GM12878 (cell line): ENCODE data around the gene RPS26. TPM values are rescaled to one million over a fixed set of nuclear protein-coding genes. Genes with fewer than 3 reads are reported as not detected.

Experiments used
- ATAC-seq: fragments of 200-7000 bp; cut with Tn5 transposase; 3 replicates; pipeline ENCODE4 v1.9.1; 2020; ENCODE audit warnings: mild to moderate bottlenecking, moderate library complexity
- BruUV-seq: library from RNA; stranded (reverse); fragments of 400-500 nt; replicated peaks from 2 replicates; lab custom pipeline; 2021; lab: Mats Ljungman, UMichigan
- CTCF ChIA-PET: fragments of 300-600 bp; sonication (Branson Sonifier 250); formaldehyde crosslinking; extraction: SDS; loops from one replicate; lab custom pipeline; 2021; ENCODE audit warnings: inconsistent platforms; lab: Yijun Ruan, JAX
- POLR2A ChIA-PET: fragments of 350-600 bp; formaldehyde crosslinking; extraction: SDS; loops from one replicate; lab custom pipeline; 2021; ENCODE audit warnings: inconsistent platforms; lab: Charles Lee
- RAD21 ChIA-PET: fragments of 300-600 bp; sonication (Branson Sonifier 250); formaldehyde crosslinking; loops from one replicate; lab custom pipeline; 2023; ENCODE audit warnings: antibody characterized with exemption; ENCODE audit not compliant: unreplicated experiment; lab: Charles Lee
- SMC1A ChIA-PET: fragments of 300-600 bp; sonication (Branson Sonifier 250); formaldehyde crosslinking; loops from one replicate; lab custom pipeline; 2023; ENCODE audit not compliant: unreplicated experiment, uncharacterized antibody; lab: Charles Lee
- DNase-seq: peaks from one replicate; pipeline ENCODE4 v3.0.0-alpha.2; 2011; ENCODE audit warnings: low read depth, low spot score
- FAIRE-seq: peaks from 3 replicates; lab custom pipeline; 2011; peaks lifted over from hg19 to GRCh38; lab: Jason Lieb, UNC
- H2AFZ ChIP-seq: 2 replicates; pipeline ENCODE4 v1.6.0; 2011; ENCODE audit warnings: low read depth, low read length, control low read depth; ENCODE audit not compliant: control insufficient read depth
- H3K27ac ChIP-seq: 2 replicates; pipeline ENCODE4 v1.5.1; 2011; ENCODE audit warnings: control low read depth; ENCODE audit not compliant: control insufficient read depth, insufficient read depth
- H3K27me3 ChIP-seq, 2 experiments: replicated peaks in 1 of 2; 2 replicates each; pipeline versions ENCODE4 v1.6.0 to v1.6.1; 2011; ENCODE audit warnings: low read length in 1 of 2; ENCODE audit not compliant: control insufficient read depth in 2 of 2, insufficient read depth in 2 of 2
- H3K36me3 ChIP-seq, 2 experiments: 2 replicates each; pipeline ENCODE4 v1.5.1; 2011; ENCODE audit warnings: low read length in 1 of 2; ENCODE audit not compliant: control insufficient read depth in 2 of 2, insufficient read depth in 2 of 2
- H3K4me1 ChIP-seq: 2 replicates; pipeline ENCODE4 v1.6.1; 2011; ENCODE audit warnings: mild to moderate bottlenecking, low read length, moderate library complexity, mixed read lengths; ENCODE audit not compliant: control insufficient read depth, insufficient read depth
- H3K4me2 ChIP-seq: 2 replicates; pipeline ENCODE4 v1.6.0; 2011; ENCODE audit warnings: control low read depth; ENCODE audit not compliant: control insufficient read depth, insufficient read depth
- H3K4me3 ChIP-seq: fragments of 200-600 bp; sonication (generic); 2 replicates; pipeline ENCODE4 v1.5.1; 2016
- H3K79me2 ChIP-seq: 2 replicates; pipeline ENCODE4 v1.6.0; 2011; ENCODE audit warnings: low read length; ENCODE audit not compliant: control insufficient read depth, insufficient read depth
- H3K9ac ChIP-seq: 2 replicates; pipeline ENCODE4 v1.8.0; 2011; ENCODE audit warnings: low read length, control low read depth, mixed read lengths; ENCODE audit not compliant: control insufficient read depth, insufficient read depth
- H3K9me3 ChIP-seq: replicated peaks from 3 replicates; pipeline ENCODE4 v1.5.1; 2011; ENCODE audit warnings: mild to moderate bottlenecking, low read length; ENCODE audit not compliant: control insufficient read depth, insufficient read depth
- H4K20me1 ChIP-seq: 2 replicates; pipeline ENCODE4 v1.6.0; 2011; ENCODE audit not compliant: control insufficient read depth, insufficient read depth
- ATF7 ChIP-seq: fragments of 450-650 bp; IDR thresholded peaks from 2 replicates; pipeline ENCODE4 v1.6.1; 2016; ENCODE audit warnings: low read depth, mild to moderate bottlenecking
- BACH1 ChIP-seq: fragments of 450-650 bp; IDR thresholded peaks from 2 replicates; pipeline ENCODE4 v1.6.1; 2017; ENCODE audit warnings: mild to moderate bottlenecking, borderline replicate concordance
- CHD4 ChIP-seq: fragments of 200-600 bp; sonication (generic); IDR thresholded peaks from 2 replicates; pipeline ENCODE4 v1.6.1; 2016; ENCODE audit warnings: mild to moderate bottlenecking
- ELK1 ChIP-seq: IDR thresholded peaks from 2 replicates; pipeline ENCODE4 v1.6.1; 2012; ENCODE audit warnings: low read depth, low read length, improper control_type of control experiment
- EP300 ChIP-seq, 2 experiments: fragments of 150-350 bp in 1 of 2; IDR thresholded peaks; 2 replicates each; pipeline ENCODE4 v1.6.1; 2011 to 2012; ENCODE audit warnings: low read depth in 2 of 2, low read length in 2 of 2, borderline replicate concordance in 1 of 2, improper control_type of control experiment in 1 of 2, inconsistent platforms in 1 of 2; ENCODE audit not compliant: control insufficient read depth in 1 of 2
- FOXK2 ChIP-seq: fragments of 450-650 bp; IDR thresholded peaks from 2 replicates; pipeline ENCODE4 v1.6.1; 2017; ENCODE audit warnings: mild to moderate bottlenecking, moderate library complexity
- IKZF2 ChIP-seq, 2 experiments: fragments of 450-650 bp; IDR thresholded peaks; 2 replicates each; pipeline ENCODE4 v1.6.1; 2017; ENCODE audit warnings: mild to moderate bottlenecking in 2 of 2, moderate library complexity in 2 of 2
- JUND ChIP-seq: IDR thresholded peaks from 2 replicates; pipeline ENCODE4 v1.6.1; 2012; ENCODE audit warnings: low read depth, mild to moderate bottlenecking, low read length, improper control_type of control experiment, moderate library complexity
- KDM1A ChIP-seq: fragments of 200-600 bp; sonication (generic); IDR thresholded peaks from 2 replicates; pipeline ENCODE4 v1.6.1; 2016; ENCODE audit warnings: borderline replicate concordance
- MTA3 ChIP-seq: IDR thresholded peaks from 2 replicates; pipeline ENCODE4 v1.6.1; 2012; ENCODE audit warnings: low read length, inconsistent platforms, borderline replicate concordance
- NBN ChIP-seq: fragments of 450-650 bp; IDR thresholded peaks from 2 replicates; pipeline ENCODE4 v1.6.1; 2016
- RAD21 ChIP-seq: IDR thresholded peaks from 2 replicates; pipeline ENCODE4 v1.6.1; 2011; ENCODE audit warnings: mild to moderate bottlenecking, low read depth, low read length, moderate library complexity; ENCODE audit not compliant: insufficient read depth
- RFX5 ChIP-seq: IDR thresholded peaks from 2 replicates; pipeline ENCODE4 v1.6.1; 2011; ENCODE audit warnings: low read depth, low read length, improper control_type of control experiment
- SMC3 ChIP-seq: IDR thresholded peaks from 2 replicates; pipeline ENCODE4 v1.6.1; 2011; ENCODE audit warnings: low read length, improper control_type of control experiment, borderline replicate concordance
- SP1 ChIP-seq: IDR thresholded peaks from one replicate; pipeline ENCODE4 v1.6.1; 2011; ENCODE audit warnings: low read depth, low read length
- STAT1 ChIP-seq: fragments of 450-650 bp; conservative IDR thresholded peaks from 2 replicates; pipeline ENCODE4 v1.6.1; 2014; ENCODE audit warnings: antibody characterized with exemption, mild to moderate bottlenecking
- SUZ12 ChIP-seq: fragments of 200-600 bp; sonication (generic); IDR thresholded peaks from one replicate; pipeline ENCODE4 v1.6.1; 2018; ENCODE audit warnings: antibody characterized with exemption, mild to moderate bottlenecking; ENCODE audit not compliant: unreplicated experiment
- ZBTB11 ChIP-seq: fragments of 450-650 bp; formaldehyde crosslinking; IDR thresholded peaks from 2 replicates; pipeline ENCODE4 v1.5.0; 2022; ENCODE audit warnings: mild to moderate bottlenecking, missing genetic modification characterization
- WGBS: methylation state at CpG from one replicate; pipeline ENCODE4 v1.1.6; 2016; ENCODE audit warnings: low lambda C conversion rate; ENCODE audit not compliant: insufficient replicate concordance, insufficient coverage; ENCODE audit errors: missing lambda C conversion rate; 5-methylcytosine and 5-hydroxymethylcytosine counted together
- in situ Hi-C: fragments of 300-500 bp; cut with MboI; formaldehyde crosslinking; loops from 9 replicates; pipeline ENCODE4 v1.14.3; 2018; ENCODE audit warnings: mixed read lengths
- intact Hi-C: fragments of 100-400 bp; cut with micrococcal nuclease; formaldehyde crosslinking; loops from one replicate; pipeline ENCODE4 v1.14.2; 2022; ENCODE audit not compliant: unreplicated experiment
- polyA plus RNA-seq, 11 experiments: library from polyadenylated mRNA; depleted of rRNA in 4 of 11; unstranded in 6 of 11; stranded (reverse) in 5 of 11; fragments of >200 nt; fragmentation: Nextera tagmentation in 4 of 11; fragmentation: Illumina TruSeq in 1 of 11; extraction: Ambion mirVana in 4 of 11; extraction: Trizol in 1 of 11; gene quantifications; 1 replicate in 1 of 11; 2 replicates in 10 of 11; pipeline versions ENCODE4 v1.2.1 to v1.2.3, GENCODE V29; 2011 to 2016; ENCODE audit warnings: inconsistent platforms in 2 of 11, missing spikeins in 2 of 11, low read depth in 1 of 11
- total RNA-seq, 4 experiments: library from RNA; depleted of rRNA in 3 of 4; stranded (reverse); fragments of >200 nt in 3 of 4; fragmentation: Illumina TruSeq in 1 of 4; extraction: Trizol in 1 of 4; gene quantifications; 2 replicates each; pipeline versions ENCODE4 v1.2.1 to v1.2.3, GENCODE V29; 2013 to 2021
- TF ChIP-seq, protein P1 (sequence below): fragments of 450-650 bp; IDR thresholded peaks from 2 replicates; pipeline ENCODE4 v1.6.1; 2017; ENCODE audit warnings: mild to moderate bottlenecking

The RPS26 gene
- total and polyA plus RNA-seq, 10 of the 15 experiments (the other 5 are each of a cell fraction or from before 2014, with no cell fraction given) = 75.5 to 3,147 (median 881) TPM

GRCh38 chr12:56034586-56035332 is 7.0 kb upstream of the RPS26 start:
- WGBS = 70% methylated on average over 21 of the region's 21 CpGs
- ChIA-PET RAD21 (no interaction called here), SMC1A (interaction anchor here (1.2 kb wide), 1 partner anchor 39 kb away, joined by 3 read pairs; no protein-coding TSS in a partner anchor), POLR2A (no interaction called here), CTCF (interaction anchor here (1.6 to 1.8 kb wide), 2 partner anchors 37 to 296 kb away, joined by 5 read pairs; partner anchors contain the start of gene SUOX)
- no peak overlapping the region for H2AFZ ChIP-seq
- H4K20me1 ChIP-seq = no peaks in the 10 kb centered on the region
- no peaks in the 10 kb centered on the region for H3K27me3 ChIP-seq
- no peak overlapping the region for H3K9ac ChIP-seq
- H3K4me1 ChIP-seq = no peaks in the 10 kb centered on the region; the same call in 1 of the 2 replicates
- BruUV-seq = no TSS peak
- H3K9me3 ChIP-seq = no peaks in the 10 kb centered on the region
- in situ Hi-C loops (loop anchor here (5.0 kb wide), 1 partner anchor 297 kb away; no protein-coding TSS in a partner anchor), intact Hi-C loops (no loop called here)
- no peak for FAIRE-seq
- DNase-seq = no peak
- H3K4me3 ChIP-seq = no peak overlapping the region
- no peaks in the 10 kb centered on the region for H3K36me3 ChIP-seq
- H3K4me2 ChIP-seq = no peak overlapping the region
- H3K79me2 ChIP-seq = no peaks in the 10 kb centered on the region
- TF ChIP-seq BACH1 (no peak), ELK1 (no peak), CHD4 (no peak), ZBTB11 (CRISPR knock-in tag) (no peak), SUZ12 (no peak), RFX5 (no peak), IKZF2 (IDR thresholded peaks at IDR 0.05) (no peak), JUND (no peak), EP300 (IDR thresholded peaks at IDR 0.05; ENCODE audit: borderline replicate concordance in 1 of 2, control insufficient read depth in 1 of 2, low read depth in 2 of 2, low read length in 2 of 2) (no peak), KDM1A (no peak), STAT1 (no peak), SMC3 (no peak), ATF7 (no peak), SP1 (no peak), MTA3 (no peak), NBN (no peak), RAD21 (no peak), FOXK2 (no peak)
- TF ChIP-seq, protein P1, sequence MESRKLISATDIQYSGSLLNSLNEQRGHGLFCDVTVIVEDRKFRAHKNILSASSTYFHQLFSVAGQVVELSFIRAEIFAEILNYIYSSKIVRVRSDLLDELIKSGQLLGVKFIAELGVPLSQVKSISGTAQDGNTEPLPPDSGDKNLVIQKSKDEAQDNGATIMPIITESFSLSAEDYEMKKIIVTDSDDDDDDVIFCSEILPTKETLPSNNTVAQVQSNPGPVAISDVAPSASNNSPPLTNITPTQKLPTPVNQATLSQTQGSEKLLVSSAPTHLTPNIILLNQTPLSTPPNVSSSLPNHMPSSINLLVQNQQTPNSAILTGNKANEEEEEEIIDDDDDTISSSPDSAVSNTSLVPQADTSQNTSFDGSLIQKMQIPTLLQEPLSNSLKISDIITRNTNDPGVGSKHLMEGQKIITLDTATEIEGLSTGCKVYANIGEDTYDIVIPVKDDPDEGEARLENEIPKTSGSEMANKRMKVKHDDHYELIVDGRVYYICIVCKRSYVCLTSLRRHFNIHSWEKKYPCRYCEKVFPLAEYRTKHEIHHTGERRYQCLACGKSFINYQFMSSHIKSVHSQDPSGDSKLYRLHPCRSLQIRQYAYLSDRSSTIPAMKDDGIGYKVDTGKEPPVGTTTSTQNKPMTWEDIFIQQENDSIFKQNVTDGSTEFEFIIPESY = no peak
- H3K27ac ChIP-seq = no peak overlapping the region
- no peak for ATAC-seq
